ENCODE measurements around the gene RNFT2. TPM values are rescaled to one million over a fixed set of nuclear protein-coding genes. Genes with fewer than 3 reads are reported as not detected.

Gene RNFT2
- total RNA-seq, 4 donors from 2014 or later = 0.38 to 3.9 (median 3.1) TPM

GRCh38 chr12:116901612-116902011 is 163.5 kb downstream of the RNFT2 start:
- H3K4me1 ChIP-seq = no peaks in the 10 kb centered on the region
- no peak for DNase-seq
- no peaks in the 10 kb centered on the region for H3K27me3 ChIP-seq
- TF ChIP-seq CTCF (IDR thresholded peaks at IDR 0.05) (no peak), POLR2A (IDR thresholded peaks at IDR 0.05) (no peak)
- H3K4me3 ChIP-seq = no peak overlapping the region
- H3K9me3 ChIP-seq = no peaks in the 10 kb centered on the region
- no peak overlapping the region for H3K27ac ChIP-seq
- H3K36me3 ChIP-seq = no peaks in the 10 kb centered on the region

Small RNAs within 50 kb of the gene (small RNA-seq; reads per million reads assigned to genes)
- gene RNU6-558P = 0 reads per million in 2 donors

Other genes starting within 250 kb of the RNFT2 start
- 1 to 10 TPM in 1 of 4 donors, not detected in 3; 1.9 TPM for gene MAP1LC3B2, start 178.9 kb upstream of the RNFT2 start, total RNA-seq
- gene SPRING1, start 246 bp upstream of the RNFT2 start, total RNA-seq = 10 to 100 TPM; 21.5 to 36.3 (median 30.3) TPM
- not detected for gene HRK, start 143.1 kb downstream of the RNFT2 start, total RNA-seq
- gene FBXW8, start 172.6 kb downstream of the RNFT2 start, total RNA-seq = 10 to 100 TPM in 1 of 4 donors, 1 to 10 TPM in 3; 4.7 to 28.9 (median 9.2) TPM

Data from Peyer's patch (tissue), 4 donors.